Cardiac septum (tissue), 1 donor: ENCODE data around the gene SPRR2B. TPM values are rescaled to one million over a fixed set of nuclear protein-coding genes. Genes with fewer than 3 reads are reported as not detected.
"Not testable (repeated sequence)": the region's sequence is repeated elsewhere in the genome, so short reads cannot be mapped to it uniquely, and the experiment has no call there.

ENCODE experiments used
- DNase-seq: peaks from one replicate; pipeline ENCODE4 v3.0.0-alpha.2; 2020; ENCODE audit warnings: low spot score
- intact Hi-C: fragments of 100-400 bp; cut with DNase I; formaldehyde crosslinking; loops from one replicate; pipeline ENCODE4 v1.14.0; 2022
- long read RNA-seq: library from polyadenylated mRNA; unstranded; transcript quantifications from one replicate; pipeline ENCODE4 v2.0.0, GENCODE V29; 2021
- total RNA-seq: library from RNA; stranded (reverse); fragmentation: NEBNext Ultra II Directional; extraction: Animal tissue kit (Norgen Biotek cat#: 25700); gene quantifications from one replicate; pipeline ENCODE4 v1.2.1, GENCODE V29; 2021
- donor health status: DM: no; HTN: no; CAD: no.

Gene SPRR2B
- total RNA-seq, result not detected
- long read RNA-seq, result 0 reads

DNA sequence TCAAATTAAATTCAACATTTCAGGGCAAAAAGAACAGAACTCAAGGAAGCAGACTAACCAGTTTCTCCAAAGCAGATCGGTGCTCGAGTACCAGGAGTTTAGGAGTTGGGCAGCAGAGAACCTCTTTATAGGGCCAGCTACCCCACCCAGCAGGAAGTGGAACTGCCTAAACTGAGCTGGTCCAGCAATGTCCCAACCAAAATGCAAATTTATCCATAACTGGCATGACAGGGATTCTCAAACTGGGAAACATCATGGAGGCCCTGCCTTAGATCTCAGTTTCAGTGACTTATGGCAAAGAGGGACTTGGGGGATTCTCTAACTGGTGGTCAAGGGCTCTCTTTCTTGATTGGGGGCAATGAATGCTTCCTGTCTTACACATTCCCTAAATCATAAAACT is at the start of gene SPRR2B:
Gene SPRR2B, minus strand, starts transcription at position 101 of the 400 bp plus-strand sequence. CDS start 772 bp downstream, outside the sequence.
- intact Hi-C loops, result no loop called here
- no peak for DNase-seq

DNA sequence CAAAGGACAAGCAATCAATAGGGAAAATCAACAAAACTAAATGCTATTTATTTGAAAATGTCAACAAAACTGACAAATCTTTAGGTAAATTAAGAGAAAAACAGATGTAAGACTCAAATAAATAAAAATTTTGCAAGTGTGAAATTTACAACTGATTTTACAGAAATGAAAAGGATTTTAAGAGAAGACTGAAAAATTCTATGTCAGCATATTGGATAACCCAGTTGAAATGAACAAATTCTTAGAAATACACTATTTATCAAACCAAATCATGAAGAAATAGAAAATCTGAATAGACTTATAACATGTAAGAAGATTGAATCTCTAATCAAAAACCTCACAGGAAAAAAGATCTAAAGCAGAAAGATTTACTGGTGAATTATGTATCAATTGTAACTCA is 49.5 kb upstream of the SPRR2B start:
- intact Hi-C loops, result no loop called here
- no peak for DNase-seq

DNA sequence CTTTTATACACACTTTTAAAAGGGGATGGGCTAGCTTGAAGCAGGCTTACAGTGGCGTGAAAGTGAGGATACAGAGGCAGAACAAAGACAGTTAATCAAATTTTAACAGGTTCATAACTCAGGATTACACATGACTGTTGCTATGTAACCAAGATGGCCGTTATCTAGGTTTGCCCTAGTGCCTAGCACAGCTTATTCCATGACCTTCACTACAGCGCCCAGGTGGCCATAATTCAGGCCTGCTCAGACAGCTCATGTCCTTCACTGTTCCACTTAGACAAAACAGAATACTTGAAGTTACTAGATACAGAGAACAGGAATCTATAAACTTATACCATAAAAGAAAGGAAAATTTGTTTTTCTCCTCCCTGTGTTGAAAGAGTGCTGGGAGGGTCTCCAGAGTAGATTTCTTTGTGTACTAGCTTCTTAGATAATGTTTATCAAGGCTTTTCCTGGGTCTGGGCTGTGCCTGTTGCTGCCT is 48.1 kb upstream of the SPRR2B start:
- DNase-seq, result no peak
- intact Hi-C loops, result no loop called here

DNA sequence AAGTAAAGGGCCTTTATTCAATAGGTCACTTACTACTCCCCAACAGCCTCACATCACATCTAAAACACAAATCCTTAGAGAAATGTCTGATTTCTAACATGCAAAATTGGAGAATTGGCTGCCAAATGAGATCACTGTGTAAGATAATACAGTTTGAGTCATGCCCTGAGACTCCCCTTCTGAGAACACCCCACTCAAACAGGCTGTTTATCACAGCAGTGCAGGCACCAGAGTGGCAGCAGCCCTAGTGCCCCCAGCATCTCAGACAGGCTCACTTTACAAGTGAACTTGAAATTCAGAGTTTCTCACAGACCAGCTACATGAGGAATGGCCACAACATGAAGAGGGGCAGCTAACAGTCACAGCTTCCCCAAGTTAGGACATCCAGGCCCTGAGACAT is 43.9 kb upstream of the SPRR2B start:
- DNase-seq, intact Hi-C loops: not testable (repeated sequence)

DNA sequence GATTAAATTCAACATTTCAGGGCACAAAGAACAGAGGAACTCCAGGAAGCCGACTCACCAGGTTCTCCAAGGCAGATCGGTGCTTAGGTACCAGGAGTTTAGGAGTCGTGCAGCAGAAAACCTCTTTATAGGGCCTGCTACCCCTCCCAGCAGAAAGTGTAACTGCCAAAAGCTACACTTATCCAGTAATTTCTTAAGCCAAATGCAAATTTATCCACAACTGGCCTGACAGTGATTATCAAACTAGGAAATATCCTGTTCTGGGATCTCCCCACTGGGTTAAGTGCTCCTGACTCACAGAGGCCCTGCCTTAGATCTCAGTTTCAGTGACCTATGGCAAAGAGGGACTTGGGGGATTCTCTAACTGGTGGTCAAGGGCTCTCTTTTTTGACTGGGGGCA is 42.0 kb upstream of the SPRR2B start, which contains the start of gene SPRR2F:
Gene SPRR2F, minus strand, starts transcription at position 101 of the 400 bp plus-strand sequence. CDS start 783 bp downstream, outside the sequence.
- no peak for DNase-seq
- intact Hi-C loops, result no loop called here

DNA sequence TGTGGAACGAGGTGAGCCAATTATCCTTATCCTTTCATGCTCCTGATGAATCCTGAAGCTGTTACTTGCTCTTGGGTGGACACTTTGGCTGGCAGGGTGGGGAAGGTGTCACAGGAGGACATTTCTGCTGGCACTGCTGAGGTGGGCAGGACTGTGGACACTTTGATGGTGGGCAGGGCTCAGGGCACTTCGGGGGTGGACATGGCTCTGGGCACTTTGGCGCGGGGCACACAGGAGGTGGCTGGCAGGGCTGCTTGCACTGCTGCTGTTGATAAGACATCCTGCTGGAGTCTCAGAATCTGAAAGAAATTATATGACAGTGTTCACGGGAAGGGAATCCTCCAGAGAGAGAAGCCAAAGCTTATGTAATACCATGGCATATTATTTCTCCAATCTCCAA is 41.0 kb upstream of the SPRR2B start:
- intact Hi-C loops, DNase-seq: not testable (repeated sequence)

DNA sequence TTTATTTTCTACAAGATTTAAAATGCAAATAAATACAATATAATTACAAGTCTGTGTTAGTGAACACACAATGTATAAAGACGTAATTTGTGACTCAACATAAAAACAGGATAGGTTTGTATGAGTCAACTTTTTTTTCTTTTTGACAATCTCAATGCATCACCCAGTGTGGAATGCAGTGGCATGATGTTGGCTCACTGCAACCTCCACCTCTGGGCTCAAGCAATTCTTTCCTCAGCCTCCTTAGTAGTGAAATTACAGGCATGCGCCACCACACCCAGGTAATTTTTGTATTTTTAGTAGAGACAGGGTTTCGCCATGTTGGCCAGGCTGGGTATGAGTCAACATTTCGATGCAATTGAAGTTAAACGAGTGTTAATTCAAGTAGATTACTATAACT is 28.8 kb upstream of the SPRR2B start:
- DNase-seq, result no peak
- intact Hi-C loops, result no loop called here

DNA sequence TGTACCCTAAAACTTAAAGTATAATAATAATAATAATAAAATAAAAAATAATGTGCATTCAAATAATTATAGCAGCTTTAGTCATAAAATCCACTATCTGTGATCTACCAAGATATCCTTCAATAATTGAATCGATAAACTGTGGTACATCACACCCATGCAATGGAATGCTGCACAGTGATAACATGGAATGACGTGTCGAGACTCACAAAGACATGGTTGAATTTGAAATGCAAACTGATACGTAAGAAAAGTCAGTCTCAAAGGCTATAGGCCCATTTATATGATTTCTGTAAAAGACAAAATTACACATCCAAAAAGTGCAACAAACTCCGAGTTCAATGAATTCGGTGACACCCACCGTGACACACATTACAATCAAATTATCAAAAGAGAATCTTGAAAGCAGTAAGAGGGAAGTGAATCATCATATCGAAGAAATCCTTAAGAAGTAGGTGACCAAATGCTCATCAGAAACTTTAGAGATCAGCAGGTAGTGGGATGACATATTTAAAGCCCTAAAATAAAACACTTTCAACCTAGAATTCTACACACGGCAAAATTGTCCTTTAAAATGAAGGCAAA is 28.1 kb upstream of the SPRR2B start:
- DNase-seq, result no peak
- intact Hi-C loops, result no loop called here

DNA sequence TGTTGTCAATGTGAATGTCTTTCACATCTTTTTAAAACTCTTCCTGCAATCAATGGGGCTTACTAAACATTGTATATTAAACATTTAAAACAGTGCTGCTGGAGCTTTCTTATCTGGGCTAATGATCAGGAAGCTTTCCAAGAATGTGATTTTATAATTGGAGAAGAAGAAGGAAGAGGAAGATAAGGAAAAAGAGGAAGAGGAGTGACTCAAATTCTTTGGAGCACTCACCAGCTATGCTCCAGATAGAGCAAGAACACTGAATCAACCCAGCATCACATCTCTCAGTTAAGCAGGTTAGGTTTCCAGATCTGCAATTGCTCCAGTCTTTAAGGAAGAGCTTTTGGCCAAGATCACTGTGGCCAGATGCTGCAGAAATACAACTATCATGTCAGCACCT is 24.4 kb upstream of the SPRR2B start:
- DNase-seq, result no peak
- intact Hi-C loops, result no loop called here

DNA sequence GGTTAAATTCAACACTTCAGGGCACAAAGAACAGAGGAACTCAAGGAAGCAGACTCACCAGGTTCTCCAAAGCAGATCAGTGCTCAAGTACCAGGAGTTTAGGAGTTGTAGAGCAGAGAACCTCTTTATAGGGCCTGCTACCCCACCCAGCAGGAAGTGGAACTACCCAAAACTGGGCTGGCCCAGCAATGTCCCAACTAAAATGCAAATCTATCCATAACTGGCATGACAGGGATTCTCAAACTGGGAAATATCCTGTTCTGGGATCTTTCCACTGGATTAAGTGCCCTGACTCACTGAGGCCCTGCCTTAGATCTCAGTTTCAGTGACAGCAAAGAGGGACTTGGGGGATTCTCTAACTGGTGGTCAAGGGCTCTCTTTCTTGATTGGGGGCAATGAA is 23.0 kb upstream of the SPRR2B start, which contains the start of gene SPRR2E:
Gene SPRR2E, minus strand, starts transcription at position 101 of the 400 bp plus-strand sequence. CDS start 775 bp downstream, outside the sequence.
- no peak for DNase-seq
- intact Hi-C loops, result no loop called here

DNA sequence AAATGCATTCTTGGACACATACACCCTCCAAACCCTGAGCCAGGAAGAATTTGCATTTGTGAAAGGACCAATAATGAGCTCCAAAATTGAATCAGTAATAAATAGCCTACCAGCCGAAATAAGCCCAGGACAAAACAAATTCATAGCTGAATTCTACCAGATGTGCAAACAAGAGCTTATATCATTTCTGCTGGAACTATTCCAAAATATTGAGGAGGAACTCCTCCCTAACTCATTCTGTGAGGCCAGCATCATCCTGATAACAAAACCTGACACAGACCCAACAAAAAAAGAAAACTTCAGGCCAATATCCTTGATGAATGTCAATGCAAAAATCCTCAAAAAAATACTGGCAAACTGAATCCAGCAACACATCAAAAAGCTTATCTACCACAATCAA is 16.2 kb upstream of the SPRR2B start:
- no peak for DNase-seq
- intact Hi-C loops, result no loop called here

DNA sequence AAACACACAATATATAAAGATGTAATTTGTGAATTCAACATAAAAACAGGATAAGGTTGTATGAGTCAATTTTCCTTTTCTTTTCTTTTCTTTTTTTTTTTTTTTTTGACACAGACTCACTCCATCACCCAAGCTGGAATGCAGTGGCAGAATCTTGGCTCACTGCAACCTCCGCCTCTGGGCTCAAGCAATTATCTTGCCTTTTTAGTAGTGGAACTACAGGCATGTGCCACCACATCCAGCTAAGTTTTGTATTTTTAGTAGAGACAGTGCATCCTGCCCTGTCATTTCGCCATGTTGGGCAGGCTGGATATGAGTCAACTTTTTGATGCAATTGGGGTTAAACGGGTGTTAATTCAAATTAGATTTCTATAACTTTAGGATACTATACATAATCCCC is 10.3 kb upstream of the SPRR2B start:
- intact Hi-C loops, result no loop called here
- DNase-seq, result no peak

DNA sequence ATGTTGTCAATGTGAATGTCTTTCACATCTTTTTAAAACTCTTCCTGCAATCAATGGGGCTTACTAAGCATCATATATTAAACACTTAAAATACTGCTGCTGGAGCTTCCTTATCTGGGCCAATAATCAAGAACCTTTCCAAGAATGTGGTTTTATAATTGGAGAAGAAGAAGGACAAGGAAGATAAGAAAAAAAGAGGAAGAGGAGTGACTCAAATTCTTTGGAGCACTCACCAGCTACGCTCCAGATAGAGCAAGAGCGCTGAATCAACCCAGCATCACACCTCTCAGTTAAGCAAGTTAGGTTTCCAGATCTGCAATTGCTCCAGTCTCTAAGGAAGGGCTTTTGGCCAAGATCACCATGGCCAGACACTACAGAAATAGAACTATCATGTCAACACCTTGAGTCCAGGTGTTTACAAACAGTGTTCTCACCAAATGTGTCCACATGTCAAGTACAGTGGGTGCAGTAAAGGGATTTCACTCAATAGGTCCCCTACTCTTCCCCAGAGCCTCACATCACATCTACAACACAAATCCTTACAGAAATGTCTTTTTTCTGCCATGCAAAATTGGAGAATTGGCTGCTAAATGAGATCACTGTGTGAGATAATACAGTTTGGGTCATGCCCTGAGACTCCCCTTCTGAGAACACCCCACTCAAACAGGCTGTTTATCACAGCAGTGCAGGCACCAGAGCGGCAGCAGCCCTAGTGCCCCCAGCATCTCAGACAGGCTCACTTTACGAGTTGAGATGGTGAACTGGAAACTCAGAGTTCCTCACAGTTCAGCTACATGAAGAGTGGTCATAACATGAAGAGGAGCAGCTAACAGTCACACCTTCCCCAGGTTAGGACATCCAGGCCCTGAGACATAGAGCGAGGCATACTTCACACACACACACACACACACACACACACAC is 1.7 kb upstream of the SPRR2B start:
- DNase-seq, result no peak
- intact Hi-C loops, result no loop called here

DNA sequence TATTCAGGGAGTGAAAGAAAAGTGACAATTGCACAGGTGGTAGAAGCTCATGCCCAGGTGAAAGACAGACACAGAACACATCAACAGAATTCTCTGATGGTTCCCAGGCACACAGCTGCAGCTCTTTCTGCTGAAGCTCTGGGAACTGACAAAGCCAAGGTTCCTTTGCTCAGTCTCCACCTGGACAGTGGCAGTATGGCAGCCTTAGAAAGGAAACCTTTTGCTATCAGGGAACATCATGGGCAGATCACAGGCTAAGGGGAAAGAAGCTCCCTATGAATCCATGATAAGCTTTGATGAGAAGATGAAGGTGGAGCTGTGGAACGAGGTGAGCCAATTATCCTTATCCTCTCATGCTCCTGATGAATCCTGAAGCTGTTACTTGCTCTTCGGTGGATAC is 1.2 kb downstream of the SPRR2B start:
- intact Hi-C loops, result no loop called here
- no peak for DNase-seq

DNA sequence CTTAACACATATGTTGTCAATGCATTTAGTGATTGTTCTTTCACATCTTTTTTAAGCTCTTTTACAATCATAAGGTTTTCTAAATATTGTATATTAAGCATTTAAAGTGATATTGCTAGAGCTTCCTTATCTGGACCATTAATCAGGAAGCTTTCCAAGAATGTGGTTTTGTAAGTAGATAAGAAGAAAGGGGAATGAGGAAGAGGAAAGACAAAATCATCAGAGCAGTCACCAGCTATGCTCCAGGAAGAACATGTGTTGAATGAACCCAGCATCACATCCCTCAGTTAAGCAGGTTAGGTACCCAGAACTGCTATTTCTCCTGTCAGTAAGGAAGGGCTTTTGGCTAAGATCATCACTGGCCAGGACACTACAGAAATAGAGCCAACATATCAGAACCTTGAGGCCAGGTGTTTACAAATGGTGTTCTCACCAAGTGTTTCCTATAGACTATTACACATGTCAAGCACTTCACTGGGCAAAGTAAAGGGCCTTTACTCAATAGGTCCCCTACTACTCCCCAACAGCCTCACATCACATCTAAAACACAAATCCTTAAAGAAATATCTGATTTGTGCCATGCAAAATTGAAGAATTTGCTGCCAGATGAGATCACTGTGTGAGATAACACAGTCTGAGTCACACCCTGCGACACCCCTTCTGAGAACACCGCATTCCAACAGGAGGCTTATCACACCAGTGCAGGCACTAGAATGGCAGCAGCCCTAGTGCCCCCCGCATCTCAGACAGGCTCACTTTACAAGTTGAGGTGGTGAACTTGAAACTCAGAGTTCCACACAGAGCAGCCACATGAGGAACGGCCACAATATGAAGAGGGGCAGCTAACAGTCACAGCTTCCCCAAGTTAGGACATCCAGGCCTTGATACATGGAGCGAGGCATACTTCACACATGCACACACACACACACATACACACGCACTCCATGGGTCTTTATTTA is 12.3 kb downstream of the SPRR2B start:
- intact Hi-C loops, result no loop called here
- no peak for DNase-seq

DNA sequence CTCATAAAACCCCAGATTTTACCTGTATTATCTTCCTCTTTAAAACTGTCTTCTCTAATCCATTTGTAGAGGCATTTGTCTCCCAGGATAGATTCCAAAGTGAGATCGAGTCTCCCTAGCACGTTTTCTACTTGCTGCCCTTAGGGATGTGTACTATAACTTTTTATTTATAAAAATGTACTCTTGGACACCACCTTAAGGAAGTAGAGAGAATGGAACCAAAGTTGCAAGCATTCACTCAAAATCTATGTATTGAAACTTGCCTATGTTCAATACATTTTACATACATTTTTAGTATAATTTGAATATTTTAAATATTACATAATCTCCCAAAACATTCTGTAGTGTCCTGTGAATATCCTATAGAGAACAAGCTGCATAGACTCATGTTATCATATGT is 13.3 kb downstream of the SPRR2B start:
- intact Hi-C loops, result no loop called here
- no peak for DNase-seq

DNA sequence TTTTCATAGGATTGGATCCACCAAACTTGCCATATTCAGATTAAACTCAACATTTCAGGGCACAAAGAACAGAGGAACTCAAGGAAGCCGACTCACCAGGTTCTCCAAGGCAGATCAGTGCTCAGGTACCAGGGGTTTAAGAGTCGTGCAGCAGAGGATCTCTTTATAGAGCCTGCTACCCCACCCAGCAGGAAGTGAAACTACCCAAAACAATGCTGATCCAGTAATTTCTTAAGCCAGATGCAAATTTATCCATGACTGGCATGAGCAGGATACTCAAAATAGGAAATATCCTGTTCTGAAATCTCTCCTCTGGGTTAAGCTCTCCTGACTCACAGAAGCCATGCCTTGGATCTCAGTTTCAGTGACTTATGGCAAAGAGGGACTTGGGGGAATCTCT is 14.0 kb downstream of the SPRR2B start, which contains the start of gene SPRR2A:
Gene SPRR2A, minus strand, starts transcription at position 138 of the 400 bp plus-strand sequence. CDS start 777 bp downstream, outside the sequence.
- DNase-seq, result no peak
- intact Hi-C loops, result no loop called here

DNA sequence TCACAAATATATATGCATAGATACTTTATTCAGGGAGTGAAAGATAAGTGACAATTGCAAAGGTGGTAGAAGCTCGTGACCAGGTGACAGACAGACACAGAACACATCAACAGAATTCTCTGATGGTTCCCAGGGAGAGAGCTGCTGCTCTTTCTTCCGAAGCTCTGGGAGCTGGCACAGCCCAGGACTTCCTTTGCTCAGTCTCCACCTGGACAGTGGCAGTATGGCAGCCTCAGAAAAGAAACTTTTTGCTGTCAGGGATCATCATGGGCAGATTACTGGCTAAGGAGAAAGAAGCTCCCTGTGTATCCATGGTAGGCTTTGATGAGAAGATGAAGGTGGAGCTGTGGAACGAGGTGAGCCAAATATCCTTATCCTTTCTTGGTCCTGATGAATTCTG is 15.3 kb downstream of the SPRR2B start:
- intact Hi-C loops, DNase-seq: not testable (repeated sequence)

DNA sequence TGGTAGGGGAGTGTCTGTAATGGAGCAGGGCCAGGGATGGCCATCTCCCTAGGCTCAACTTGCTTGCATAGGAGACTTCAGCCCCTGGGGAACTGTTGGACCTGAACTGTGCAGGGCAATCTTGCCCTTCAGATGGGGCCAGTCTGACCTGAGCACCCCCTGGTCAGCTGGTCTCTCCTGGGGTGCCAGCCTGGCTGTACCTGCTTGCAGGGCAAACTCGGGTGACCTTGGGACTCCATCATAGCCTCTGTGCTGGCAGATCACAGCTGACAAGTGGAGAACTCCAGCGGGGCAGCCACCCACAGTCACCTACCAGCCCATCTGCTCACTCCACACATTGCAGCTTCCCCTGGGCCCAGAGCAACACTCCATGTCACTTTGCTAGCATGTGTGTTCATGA is 22.2 kb downstream of the SPRR2B start:
- DNase-seq, result no peak
- intact Hi-C loops, result no loop called here
